NOMO-1 treated with DMSO at 0.1 percent for 48 hours (cell line): ENCODE data around the gene TGFBI.
A peak's percentile ranks its signal among the peaks of the same experiment; 100 is the strongest.

Experiments
- DNase-seq: peaks from one replicate; lab custom pipeline; 2025; ENCODE audit not compliant: unreplicated experiment; lab: John Stamatoyannopoulos, UW

Gene TGFBI

GRCh38 chr5:136028782-136029742 is at the start of gene TGFBI:
Gene TGFBI, plus strand, starts transcription at chr5:136028988. Its CDS starts 68 bp downstream, at chr5:136029056.
- peak; percentile 59 for DNase-seq

GRCh38 chr5:135978993-135979392 is 49.8 kb upstream of the TGFBI start:
- no peak for DNase-seq

- no peak for DNase-seq
Observed at GRCh38 chr5:135979510-135979909, 49.3 kb upstream of the TGFBI start.

GRCh38 chr5:135980620-135981019 is 48.2 kb upstream of the TGFBI start:
- DNase-seq: no peak

GRCh38 chr5:135985951-135986350 is 42.8 kb upstream of the TGFBI start:
- no peak for DNase-seq

- no peak for DNase-seq
Observed at GRCh38 chr5:135986401-135986800, 42.4 kb upstream of the TGFBI start.

- DNase-seq: no peak
Observed at GRCh38 chr5:135986891-135987401, 41.8 kb upstream of the TGFBI start.

GRCh38 chr5:135988546-135988945 is 40.2 kb upstream of the TGFBI start:
- no peak for DNase-seq

GRCh38 chr5:135989686-135990085 is 39.1 kb upstream of the TGFBI start:
- no peak for DNase-seq

- DNase-seq: no peak
Observed at GRCh38 chr5:135990528-135991255, 38.1 kb upstream of the TGFBI start.

GRCh38 chr5:135991429-135991828 is 37.4 kb upstream of the TGFBI start:
- DNase-seq: no peak

- no peak for DNase-seq
Observed at GRCh38 chr5:135993335-135993879, 35.4 kb upstream of the TGFBI start.

- DNase-seq: no peak
Observed at GRCh38 chr5:135993880-135994636, 34.7 kb upstream of the TGFBI start.

- no peak for DNase-seq
Observed at GRCh38 chr5:135995976-135996375, 32.8 kb upstream of the TGFBI start.

GRCh38 chr5:135996611-135997010 is 32.2 kb upstream of the TGFBI start:
- DNase-seq: no peak

- no peak for DNase-seq
Observed at GRCh38 chr5:135997673-135998335, 31.0 kb upstream of the TGFBI start.

- DNase-seq: no peak
Observed at GRCh38 chr5:135998889-135999288, 29.9 kb upstream of the TGFBI start.

GRCh38 chr5:135999406-136000139 is 29.2 kb upstream of the TGFBI start:
- peak; percentile 81 for DNase-seq

GRCh38 chr5:136000147-136000546 is 28.6 kb upstream of the TGFBI start:
- no peak for DNase-seq

- peak; percentile 56 for DNase-seq
Observed at GRCh38 chr5:136000932-136001331, 27.9 kb upstream of the TGFBI start.
